Esophagus squamous epithelium (tissue), 4 donors: ENCODE measurements around the gene USB1.

ENCODE experiments used
- POLR2A ChIP-seq, 4 donors: fragments of 450-650 bp; IDR thresholded peaks; one replicate each; pipeline ENCODE4 v1.6.1; 2017; ENCODE audit warnings: antibody characterized with exemption in 4 of 4, mild to moderate bottlenecking in 4 of 4, moderate library complexity in 3 of 4
- TF ChIP-seq, protein P1 (sequence below), 6 experiments: fragments of 450-650 bp in 4 of 6; fragments of 200-600 bp in 2 of 6; sonication (generic) in 2 of 6; IDR thresholded peaks; one replicate each; pipeline ENCODE4 v1.5.1; 2016 to 2019; ENCODE audit warnings: antibody characterized with exemption in 6 of 6, mild to moderate bottlenecking in 4 of 6, moderate library complexity in 4 of 6

DNA sequence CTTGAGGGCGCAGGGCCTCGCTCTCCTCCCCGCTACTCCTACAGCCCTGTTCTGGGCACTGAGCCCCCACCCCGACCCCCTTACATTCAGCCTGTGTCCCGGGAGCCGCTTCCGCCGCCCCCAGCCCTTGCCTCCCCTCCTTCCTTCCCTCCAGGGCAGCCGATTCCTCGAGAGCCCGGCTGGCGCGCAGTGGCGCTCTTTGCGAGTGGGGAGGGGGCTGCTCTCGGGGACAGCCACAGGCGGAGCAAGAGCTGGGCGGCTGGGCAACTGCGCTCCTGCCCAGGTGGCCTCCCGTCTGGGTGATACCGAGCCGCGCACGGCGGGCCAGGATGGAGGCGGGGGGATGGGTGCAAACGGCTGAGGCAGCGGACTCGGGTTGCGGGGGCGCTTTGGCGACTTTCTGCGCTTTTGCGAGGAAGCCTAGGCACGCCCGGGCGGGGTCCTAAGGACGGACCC is 25.5 kb downstream of the USB1 start:
- TF ChIP-seq, protein P1, sequence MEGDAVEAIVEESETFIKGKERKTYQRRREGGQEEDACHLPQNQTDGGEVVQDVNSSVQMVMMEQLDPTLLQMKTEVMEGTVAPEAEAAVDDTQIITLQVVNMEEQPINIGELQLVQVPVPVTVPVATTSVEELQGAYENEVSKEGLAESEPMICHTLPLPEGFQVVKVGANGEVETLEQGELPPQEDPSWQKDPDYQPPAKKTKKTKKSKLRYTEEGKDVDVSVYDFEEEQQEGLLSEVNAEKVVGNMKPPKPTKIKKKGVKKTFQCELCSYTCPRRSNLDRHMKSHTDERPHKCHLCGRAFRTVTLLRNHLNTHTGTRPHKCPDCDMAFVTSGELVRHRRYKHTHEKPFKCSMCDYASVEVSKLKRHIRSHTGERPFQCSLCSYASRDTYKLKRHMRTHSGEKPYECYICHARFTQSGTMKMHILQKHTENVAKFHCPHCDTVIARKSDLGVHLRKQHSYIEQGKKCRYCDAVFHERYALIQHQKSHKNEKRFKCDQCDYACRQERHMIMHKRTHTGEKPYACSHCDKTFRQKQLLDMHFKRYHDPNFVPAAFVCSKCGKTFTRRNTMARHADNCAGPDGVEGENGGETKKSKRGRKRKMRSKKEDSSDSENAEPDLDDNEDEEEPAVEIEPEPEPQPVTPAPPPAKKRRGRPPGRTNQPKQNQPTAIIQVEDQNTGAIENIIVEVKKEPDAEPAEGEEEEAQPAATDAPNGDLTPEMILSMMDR (IDR thresholded peaks at IDR 0.05): no peak
- no peak for TF ChIP-seq POLR2A (IDR thresholded peaks at IDR 0.05)
